Measurements from ENCODE around the gene TMTC1. TPM values are rescaled to one million over a fixed set of nuclear protein-coding genes. Genes with fewer than 3 reads are reported as not detected.

TMTC1 gene
- total RNA-seq, 1 donor from 2014 or later, result 5.3 TPM

- no peak for ATAC-seq
Observed at GRCh38 chr12:29528161-29528560, 255.6 kb downstream of the TMTC1 start.

- no peak for ATAC-seq
Observed at GRCh38 chr12:29521951-29522350, 261.8 kb downstream of the TMTC1 start.

- no peak for ATAC-seq
Observed at GRCh38 chr12:29519585-29520182, 264.1 kb downstream of the TMTC1 start.

GRCh38 chr12:29518407-29518806 is 265.3 kb downstream of the TMTC1 start:
- ATAC-seq, result no peak

GRCh38 chr12:29517264-29517663 is 266.5 kb downstream of the TMTC1 start:
- no peak for ATAC-seq

GRCh38 chr12:29516431-29516875 is 267.3 kb downstream of the TMTC1 start:
- ATAC-seq, result no peak

GRCh38 chr12:29510591-29511185 is 273.1 kb downstream of the TMTC1 start:
- ATAC-seq, result no peak

GRCh38 chr12:29509503-29509902 is 274.2 kb downstream of the TMTC1 start:
- no peak for ATAC-seq

- ATAC-seq, result no peak
Observed at GRCh38 chr12:29508949-29509348, 274.8 kb downstream of the TMTC1 start.

GRCh38 chr12:29505122-29505521 is 278.6 kb downstream of the TMTC1 start:
- no peak for ATAC-seq

GRCh38 chr12:29503283-29503682 is 280.5 kb downstream of the TMTC1 start:
- no peak for ATAC-seq

GRCh38 chr12:29499235-29499634 is 284.5 kb downstream of the TMTC1 start:
- no peak for ATAC-seq

- ATAC-seq, result no peak
Observed at GRCh38 chr12:29497588-29497987, 286.2 kb downstream of the TMTC1 start, which contains the start of gene OVCH1. OVCH1 (minus strand) TSS chr12:29497686; CDS start chr12:29497686, 0 bp downstream.

GRCh38 chr12:29492891-29493290 is 290.9 kb downstream of the TMTC1 start:
- no peak for ATAC-seq

GRCh38 chr12:29486972-29487371 is 296.8 kb downstream of the TMTC1 start:
- ATAC-seq, result no peak

- no peak for ATAC-seq
Observed at GRCh38 chr12:29463198-29463597, 320.5 kb downstream of the TMTC1 start.

- ATAC-seq, result no peak
Observed at GRCh38 chr12:29460082-29460481, 323.7 kb downstream of the TMTC1 start.

- no peak for ATAC-seq
Observed at GRCh38 chr12:29455087-29455486, 328.7 kb downstream of the TMTC1 start.

- no peak for ATAC-seq
Observed at GRCh38 chr12:29451888-29452287, 331.9 kb downstream of the TMTC1 start.

All from esophagus mucosa (tissue), 1 donor.